Measurements from ENCODE around the gene MYRIP. TPM values are rescaled to one million over a fixed set of nuclear protein-coding genes. Genes with fewer than 3 reads are reported as not detected.
"Not testable (repeated sequence)": the region's sequence is repeated elsewhere in the genome, so short reads cannot be mapped to it uniquely, and the experiment has no call there.

Gene MYRIP
- polyA plus RNA-seq, 3 donors, result not detected

- Mint-ChIP-seq H3K9me3 (peaks cover 0 to 10% (median 5%) of the 10 kb centered on the region in 7 donors), H3K4me3 (no peak overlapping the region), H3K4me1 (no peaks in the 10 kb centered on the region), H3K36me3 (peaks cover 0 to 4% of the 10 kb centered on the region in 2 donors), H3K27ac (peak overlapping the region in 1 of 7 donors; percentile 31), H3K27me3 (ENCODE audit: low read depth in 3 of 3) (peaks cover 0 to 7% (median 0%) of the 10 kb centered on the region in 3 donors)
- H2AFZ ChIP-seq (ENCODE audit: insufficient read depth, low read depth, low read length, poor library complexity, severe bottlenecking), result no peak overlapping the region
- no peak for DNase-seq
- TF ChIP-seq CTCF (IDR thresholded peaks at IDR 0.05), result no peak
- H4K20me1 ChIP-seq (ENCODE audit: insufficient read depth, low read length), result no peaks in the 10 kb centered on the region
- H3K36me3 ChIP-seq (replicated peaks in 1 of 2; ENCODE audit: control insufficient read depth in 1 of 2, insufficient read depth in 2 of 2, low read length in 2 of 2), result no peaks in the 10 kb centered on the region
- H3K27ac ChIP-seq (ENCODE audit: low read depth in 1 of 2, low read length in 2 of 2), result no peak overlapping the region
- H3K4me1 ChIP-seq (ENCODE audit: control insufficient read depth in 1 of 2, insufficient read depth in 2 of 2, low read length in 2 of 2), result no peaks in the 10 kb centered on the region
- H3K9ac ChIP-seq (ENCODE audit: insufficient read depth, low read length, poor library complexity, severe bottlenecking), result no peak overlapping the region
- intact Hi-C loops (cut with micrococcal nuclease), result no loop called here
- H3K4me3 ChIP-seq (replicated peaks in 1 of 3; ENCODE audit: low read depth in 2 of 3, low read length in 3 of 3), result no peak overlapping the region
- no peak overlapping the region for H3K4me2 ChIP-seq (replicated peaks; ENCODE audit: extremely low read depth, low read length, poor library complexity, severe bottlenecking)
- no peaks in the 10 kb centered on the region for H3K27me3 ChIP-seq (ENCODE audit: control insufficient read depth in 2 of 2, insufficient read depth in 2 of 2, low read length in 2 of 2)
- H3K79me2 ChIP-seq (ENCODE audit: insufficient read depth, low read length), result no peaks in the 10 kb centered on the region
- WGBS (ENCODE audit: insufficient coverage), result 0% methylated on average over 1 of the region's 1 CpG
- H3K9me3 ChIP-seq (replicated peaks in 1 of 2; ENCODE audit: control insufficient read depth in 1 of 2, insufficient read depth in 1 of 2, low read length in 2 of 2), result no peaks in the 10 kb centered on the region
These were observed 469.4 kb downstream of the MYRIP start for GRCh38 chr3:40278791-40279190.

- no peak overlapping the region for H3K9ac ChIP-seq (ENCODE audit: insufficient read depth, low read length, poor library complexity, severe bottlenecking)
- DNase-seq, result no peak
- H2AFZ ChIP-seq (ENCODE audit: insufficient read depth, low read depth, low read length, poor library complexity, severe bottlenecking), result no peak overlapping the region
- peaks cover 0 to 5% (median 0%) of the 10 kb centered on the region in 3 donors for H3K27me3 Mint-ChIP-seq (ENCODE audit: low read depth in 3 of 3)
- H3K4me1 ChIP-seq (ENCODE audit: control insufficient read depth in 1 of 2, insufficient read depth in 2 of 2, low read length in 2 of 2), result no peaks in the 10 kb centered on the region
- no peaks in the 10 kb centered on the region for H3K79me2 ChIP-seq (ENCODE audit: insufficient read depth, low read length)
- no CpG with 5 or more reads among the region's 2 CpGs for WGBS (ENCODE audit: insufficient coverage)
- H3K4me2 ChIP-seq (replicated peaks; ENCODE audit: extremely low read depth, low read length, poor library complexity, severe bottlenecking), result no peak overlapping the region
- no peak for TF ChIP-seq CTCF (IDR thresholded peaks at IDR 0.05)
- H3K27me3 ChIP-seq (ENCODE audit: control insufficient read depth in 2 of 2, insufficient read depth in 2 of 2, low read length in 2 of 2), result no peaks in the 10 kb centered on the region
- no peak overlapping the region for H3K27ac ChIP-seq (ENCODE audit: low read depth in 1 of 2, low read length in 2 of 2)
- H3K4me1 Mint-ChIP-seq, result no peaks in the 10 kb centered on the region
- intact Hi-C loops (cut with micrococcal nuclease), result no loop called here
- H3K36me3 ChIP-seq (replicated peaks in 1 of 2; ENCODE audit: control insufficient read depth in 1 of 2, insufficient read depth in 2 of 2, low read length in 2 of 2), result no peaks in the 10 kb centered on the region
- no peak overlapping the region for H3K27ac Mint-ChIP-seq
- no peaks in the 10 kb centered on the region for H3K9me3 ChIP-seq (replicated peaks in 1 of 2; ENCODE audit: control insufficient read depth in 1 of 2, insufficient read depth in 1 of 2, low read length in 2 of 2)
- no peaks in the 10 kb centered on the region for H4K20me1 ChIP-seq (ENCODE audit: insufficient read depth, low read length)
- H3K4me3 ChIP-seq (replicated peaks in 1 of 3; ENCODE audit: low read depth in 2 of 3, low read length in 3 of 3), result no peak overlapping the region
- no peak overlapping the region for H3K4me3 Mint-ChIP-seq
- H3K9me3 Mint-ChIP-seq, result peaks cover 0 to 7% (median 2%) of the 10 kb centered on the region in 7 donors
- no peaks in the 10 kb centered on the region for H3K36me3 Mint-ChIP-seq
These were observed 472.6 kb downstream of the MYRIP start for GRCh38 chr3:40281995-40282394.

GRCh38 chr3:40283057-40283456 lies 473.6 kb downstream of the MYRIP start:
- H3K36me3 Mint-ChIP-seq; H3K9me3 Mint-ChIP-seq; H3K9ac ChIP-seq (ENCODE audit: insufficient read depth, low read length, poor library complexity, severe bottlenecking); H3K9me3 ChIP-seq (replicated peaks in 1 of 2; ENCODE audit: control insufficient read depth in 1 of 2, insufficient read depth in 1 of 2, low read length in 2 of 2); intact Hi-C loops (cut with micrococcal nuclease); H3K27me3 ChIP-seq (ENCODE audit: control insufficient read depth in 2 of 2, insufficient read depth in 2 of 2, low read length in 2 of 2); H3K79me2 ChIP-seq (ENCODE audit: insufficient read depth, low read length); H3K27me3 Mint-ChIP-seq (ENCODE audit: low read depth in 3 of 3); H3K36me3 ChIP-seq (replicated peaks in 1 of 2; ENCODE audit: control insufficient read depth in 1 of 2, insufficient read depth in 2 of 2, low read length in 2 of 2); H3K27ac ChIP-seq (ENCODE audit: low read depth in 1 of 2, low read length in 2 of 2); H3K4me2 ChIP-seq (replicated peaks; ENCODE audit: extremely low read depth, low read length, poor library complexity, severe bottlenecking); H3K4me3 ChIP-seq (replicated peaks in 1 of 3; ENCODE audit: low read depth in 2 of 3, low read length in 3 of 3); H3K4me1 ChIP-seq (ENCODE audit: control insufficient read depth in 1 of 2, insufficient read depth in 2 of 2, low read length in 2 of 2); DNase-seq; H4K20me1 ChIP-seq (ENCODE audit: insufficient read depth, low read length); H3K4me1 Mint-ChIP-seq; H2AFZ ChIP-seq (ENCODE audit: insufficient read depth, low read depth, low read length, poor library complexity, severe bottlenecking); H3K27ac Mint-ChIP-seq; H3K4me3 Mint-ChIP-seq: not testable (repeated sequence)
- WGBS (ENCODE audit: insufficient coverage), result no CpG with 5 or more reads among the region's 5 CpGs
